ENCODE results near the gene TLE4.
A peak's percentile ranks its signal among the peaks of the same experiment; 100 is the strongest.
"Not testable (repeated sequence)": the region's sequence is repeated elsewhere in the genome, so short reads cannot be mapped to it uniquely, and the experiment has no call there.

The TLE4 gene

DNA sequence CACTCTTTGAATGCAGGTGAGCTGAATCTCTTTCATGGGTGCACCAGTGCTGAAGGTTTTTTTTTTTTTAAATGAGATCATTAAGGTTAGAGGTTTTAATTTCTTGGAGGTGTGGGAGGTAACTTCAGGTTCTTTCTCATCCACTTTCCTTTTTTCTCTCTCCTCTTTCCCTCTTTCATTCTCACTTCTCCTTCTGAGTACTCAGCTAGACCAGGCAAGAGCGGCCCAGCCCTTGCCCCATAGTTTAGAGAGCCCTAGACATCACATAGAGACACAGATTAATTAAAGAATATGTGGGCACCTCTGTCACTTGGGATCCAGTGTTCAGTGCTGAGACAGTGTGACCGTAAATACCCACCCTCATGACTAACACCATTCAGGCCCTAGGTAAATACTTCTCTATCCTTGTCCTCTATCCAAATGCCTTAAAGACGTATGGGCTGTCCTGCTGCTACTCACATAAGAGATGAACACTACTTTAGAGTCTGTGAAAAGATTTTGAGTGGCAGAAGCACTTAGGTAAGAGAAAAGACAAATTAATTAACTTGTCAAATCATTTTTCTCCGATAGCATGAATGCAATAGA is 174.1 kb downstream of the TLE4 start:
- DNase-seq, result no peak

DNA sequence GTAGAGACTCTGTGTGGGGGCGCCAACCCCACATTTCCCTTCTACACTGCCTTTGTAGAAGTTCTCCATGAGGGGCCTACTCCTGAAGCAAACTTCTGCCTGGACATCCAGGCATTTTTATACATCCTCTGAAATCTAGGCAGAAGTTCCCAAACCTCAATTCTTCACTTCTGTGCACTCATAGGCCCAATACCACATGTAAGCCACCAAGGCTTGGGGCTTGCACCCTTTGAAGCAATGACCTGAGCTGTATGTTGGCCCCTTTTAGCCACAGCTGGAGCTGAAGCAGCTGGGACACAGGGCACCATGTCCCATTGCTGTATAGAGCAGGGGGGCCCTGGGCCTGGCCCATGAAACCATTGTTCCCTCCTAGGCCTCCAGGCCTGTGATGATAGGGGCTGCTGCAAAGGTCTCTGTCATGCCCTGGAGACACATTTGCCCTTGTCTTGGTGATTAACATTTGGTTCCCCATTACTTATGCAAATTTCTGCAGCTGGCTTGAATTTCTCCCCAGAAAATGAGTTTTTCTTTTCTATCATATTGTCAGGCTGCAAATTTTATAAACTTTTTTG is 180.2 kb downstream of the TLE4 start:
- not testable (repeated sequence) for DNase-seq

- DNase-seq, result no peak
Measured at GRCh38 chr9:79756414-79756813, 184.6 kb downstream of the TLE4 start.

DNA sequence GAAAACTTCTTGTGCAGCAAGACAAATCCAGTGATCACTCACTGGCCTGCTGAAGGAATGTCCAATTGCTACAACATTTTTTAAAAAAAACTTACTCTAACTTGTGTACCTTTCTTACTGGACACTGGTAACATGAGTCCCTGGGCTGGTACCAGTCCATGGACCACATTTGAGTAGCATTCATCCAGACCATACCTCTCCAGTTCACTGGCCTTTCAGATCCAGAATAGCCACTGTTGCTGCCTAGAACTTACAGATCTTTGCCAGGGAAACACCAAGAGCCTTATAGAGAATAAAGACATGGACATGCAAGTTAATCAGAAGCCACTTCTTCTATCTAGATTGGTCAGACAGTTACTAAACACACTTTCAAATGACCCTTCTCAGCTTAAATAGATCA is 185.3 kb downstream of the TLE4 start:
- no peak for DNase-seq

GRCh38 chr9:79757881-79758669 is 186.3 kb downstream of the TLE4 start:
- no peak for DNase-seq

DNA sequence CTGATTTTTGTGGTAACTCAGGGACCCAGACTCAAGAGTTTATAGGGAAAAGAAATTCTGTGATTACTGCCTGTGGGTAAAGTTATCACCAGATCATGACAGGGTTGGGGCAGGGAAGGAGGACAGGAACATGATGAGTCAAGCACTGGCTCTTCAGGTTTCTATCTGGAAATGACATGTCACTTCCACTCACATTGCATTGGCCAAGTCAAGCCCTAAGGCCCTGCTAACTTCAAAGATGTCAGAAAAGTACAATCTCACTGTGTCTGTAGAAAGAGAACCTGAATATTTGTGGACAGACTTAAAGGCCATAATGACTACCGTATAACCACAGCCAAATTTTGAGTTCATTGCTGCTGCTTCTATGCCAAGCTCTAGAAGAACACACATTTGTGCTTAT is 187.7 kb downstream of the TLE4 start:
- DNase-seq, result no peak

DNA sequence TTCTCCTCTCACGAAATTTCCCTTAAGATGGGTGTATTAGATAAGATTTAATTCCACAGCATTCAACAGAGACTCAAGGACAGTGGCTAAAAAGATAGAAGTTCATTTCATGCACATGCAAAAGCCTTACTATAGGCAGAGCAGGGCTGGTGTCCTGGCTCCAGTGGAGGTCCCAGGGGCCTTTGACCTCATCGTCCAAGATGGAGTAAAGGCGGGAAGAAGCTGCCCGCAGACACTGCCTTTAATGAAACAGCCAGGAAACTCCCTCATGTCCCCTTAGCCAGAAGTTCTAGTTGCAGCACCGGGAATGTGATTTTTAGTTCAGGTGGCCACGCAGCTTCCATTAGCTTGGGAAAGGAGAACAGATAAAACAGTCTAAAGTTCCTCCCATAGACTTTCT is 190.3 kb downstream of the TLE4 start:
- no peak for DNase-seq

DNA sequence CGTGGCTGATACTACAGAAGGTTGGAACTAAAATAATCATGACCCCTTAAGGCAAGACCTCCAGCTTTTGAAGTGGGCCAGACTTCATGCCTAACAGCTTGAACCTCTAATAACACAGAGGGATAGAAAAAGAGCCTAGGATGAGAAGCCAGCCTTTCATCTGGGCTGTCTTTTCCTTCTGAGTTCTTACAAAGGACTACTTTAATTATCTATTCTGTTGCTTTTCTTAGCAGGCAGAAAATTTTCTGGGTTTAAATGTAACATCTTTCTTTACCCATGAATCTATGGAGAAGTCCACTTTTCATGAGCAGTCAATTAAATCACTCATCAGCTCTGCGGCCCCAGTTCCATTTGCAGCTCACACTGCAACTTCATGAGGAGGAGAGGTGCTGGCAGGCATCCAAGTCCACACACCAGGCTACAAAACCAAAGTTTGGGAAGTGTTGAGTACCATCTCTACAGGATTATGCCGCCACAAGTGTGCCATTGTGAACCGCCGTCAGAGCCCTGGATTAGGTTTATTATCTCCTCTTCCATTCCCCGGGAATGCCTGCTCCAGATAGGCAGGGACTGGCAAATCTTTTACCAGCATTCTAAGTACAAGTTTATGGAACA is 192.0 kb downstream of the TLE4 start:
- peak; percentile 31 for DNase-seq

GRCh38 chr9:79764374-79764773 is 192.6 kb downstream of the TLE4 start:
- peak; percentile 71 for DNase-seq

- no peak for DNase-seq
Measured at GRCh38 chr9:79765466-79765865, 193.7 kb downstream of the TLE4 start.

- no peak for DNase-seq
Measured at GRCh38 chr9:79766091-79766490, 194.3 kb downstream of the TLE4 start.

DNA sequence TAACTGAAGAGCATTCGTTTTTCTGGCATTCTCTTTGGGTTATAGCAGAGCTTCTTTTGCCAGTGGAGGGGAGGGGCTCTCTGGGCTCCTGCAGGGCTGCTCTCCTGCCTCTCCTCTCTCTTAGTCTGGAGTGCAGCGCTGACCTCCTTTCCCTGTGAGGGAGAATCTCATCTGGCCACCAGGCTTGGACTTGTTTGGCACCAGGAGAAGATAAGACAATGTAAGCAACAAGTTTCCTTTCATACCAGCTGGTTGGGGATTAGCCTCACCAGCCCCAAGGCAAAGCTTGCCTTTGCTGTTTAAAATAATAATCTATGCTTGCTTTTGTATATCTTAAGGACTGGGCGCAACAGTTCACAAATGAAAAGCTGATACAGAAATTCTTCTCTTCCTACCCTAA is 196.4 kb downstream of the TLE4 start:
- DNase-seq, result no peak

DNA sequence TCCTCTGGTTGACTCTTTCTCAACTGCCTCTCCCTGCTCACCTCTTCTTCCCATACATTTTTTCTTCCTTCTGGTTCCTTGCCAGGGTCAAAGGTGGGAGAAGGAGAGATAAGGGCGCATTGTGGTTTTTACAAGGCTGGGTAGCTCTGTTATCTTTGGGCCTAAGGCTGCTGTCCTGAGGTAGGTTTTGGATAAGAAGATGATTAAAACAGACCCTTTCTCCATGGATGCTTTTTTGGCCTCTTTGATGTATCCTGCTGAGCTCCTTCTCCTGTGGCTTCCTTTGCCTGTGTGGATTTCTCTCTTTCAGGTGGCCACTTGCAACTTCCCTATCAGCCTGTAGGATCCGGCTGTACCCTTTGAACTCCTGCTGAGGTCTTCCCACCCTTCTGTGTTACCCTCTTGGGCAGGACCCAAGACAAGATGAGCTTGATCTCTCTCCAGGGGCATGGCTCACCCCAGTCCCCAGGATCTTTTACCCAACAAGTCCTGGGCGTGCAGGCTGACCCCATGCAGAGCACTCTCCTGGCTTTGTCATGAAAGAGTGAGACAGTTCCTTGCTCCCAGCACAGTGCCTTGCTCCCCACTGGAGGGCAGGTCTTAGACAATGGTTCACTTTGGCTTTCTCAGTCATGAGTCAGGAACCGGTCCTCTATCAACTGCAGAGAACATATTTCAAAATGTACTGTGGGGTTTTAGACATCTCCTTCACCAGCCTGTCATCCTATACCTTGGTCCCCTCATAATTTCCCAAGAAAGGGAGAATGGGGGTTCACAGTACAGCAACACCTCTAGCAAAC is 197.9 kb downstream of the TLE4 start:
- no peak for DNase-seq

DNA sequence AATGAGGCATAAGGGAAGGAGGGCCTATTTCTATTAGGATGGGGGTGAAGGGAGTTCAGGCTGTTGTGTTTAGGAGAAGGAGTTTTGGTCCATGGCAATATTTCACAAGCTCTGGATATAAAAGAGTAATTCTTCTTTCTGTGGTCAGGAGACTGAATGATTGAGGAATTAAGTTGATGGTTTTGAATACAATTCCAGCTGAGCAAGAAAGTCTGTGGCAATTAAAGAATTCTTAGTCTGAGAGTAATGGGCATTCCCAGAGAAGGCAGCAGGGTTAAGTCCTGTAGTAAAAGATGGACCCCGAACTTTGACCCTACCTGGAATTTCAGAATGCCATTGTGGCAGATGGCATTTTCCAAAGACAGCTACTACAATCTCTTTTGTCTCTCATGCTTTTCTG is 202.6 kb downstream of the TLE4 start:
- no peak for DNase-seq
